PFSK-1 (cell line): ENCODE measurements around the gene RAPSN.

ENCODE experiments used
- FOXP2 ChIP-seq: optimal IDR thresholded peaks from 2 replicates; pipeline ENCODE3; 2011; ENCODE audit warnings: borderline replicate concordance, control low read depth, inconsistent platforms; ENCODE audit not compliant: insufficient read depth; ENCODE audit errors: extremely low read length, extremely low read depth
- POLR2AphosphoS5 ChIP-seq: IDR thresholded peaks from 2 replicates; pipeline ENCODE4 v1.6.1; 2012; ENCODE audit warnings: low read depth, mild to moderate bottlenecking, control low read depth, low read length, moderate library complexity
- TAF1 ChIP-seq: IDR thresholded peaks from 2 replicates; pipeline ENCODE4 v1.6.1; 2012; ENCODE audit warnings: low read length, control low read depth, borderline replicate concordance; ENCODE audit not compliant: insufficient read depth

DNA sequence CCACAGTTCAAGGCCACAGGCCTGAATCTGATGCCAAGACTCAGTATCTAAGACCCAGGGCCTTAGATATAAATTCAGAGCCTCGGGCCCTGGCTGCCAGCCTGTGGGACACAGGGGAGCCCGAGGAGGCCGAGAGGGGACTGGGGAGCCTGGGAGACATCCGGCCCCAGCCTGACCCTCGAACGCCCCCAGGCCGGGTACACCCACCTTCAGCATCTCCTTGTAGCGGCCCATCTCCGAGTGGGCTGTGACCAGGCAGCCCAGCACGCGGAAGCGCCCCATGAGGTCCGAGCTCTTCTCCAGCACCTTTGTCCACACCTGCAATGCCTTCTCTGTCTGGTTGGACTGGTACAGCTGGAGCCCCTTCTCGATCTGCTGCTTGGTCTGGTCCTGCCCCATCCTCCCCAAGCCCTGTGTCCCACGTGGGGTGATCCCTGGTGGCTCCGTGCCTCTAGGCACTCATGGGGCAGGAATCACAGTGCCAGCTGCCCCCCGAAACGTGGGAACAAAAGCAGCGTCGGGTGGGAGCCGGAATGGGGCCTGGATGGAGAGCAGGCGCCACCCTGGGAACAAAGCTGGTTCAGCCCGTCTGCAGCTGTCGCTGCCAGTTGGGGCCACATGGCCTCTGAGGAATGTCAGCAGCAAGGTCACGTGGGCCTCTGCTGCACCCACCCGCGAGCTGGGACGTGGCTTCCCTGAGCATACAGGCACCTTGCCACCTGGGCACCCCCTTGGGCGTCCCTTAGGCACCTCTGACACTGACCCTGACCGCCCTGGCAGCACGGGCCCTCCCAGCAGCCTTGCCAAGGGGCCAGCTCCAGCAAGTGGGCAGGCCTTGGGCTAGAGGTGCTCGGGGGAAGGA lies at the start of gene RAPSN:
- TF ChIP-seq TAF1 = no peak
- TF ChIP-seq POLR2AphosphoS5 = no peak
- no peak for TF ChIP-seq FOXP2
